WTC11 (cell line): ENCODE results near the gene ZBED5. TPM values are rescaled to one million over a fixed set of nuclear protein-coding genes. Genes with fewer than 3 reads are reported as not detected.
A peak's percentile ranks its signal among the peaks of the same experiment; 100 is the strongest.

ENCODE experiments used
- ATAC-seq: fragments of 200-7000 bp; cut with Tn5 transposase; 2 replicates; pipeline ENCODE4 v1.10.0; 2021; ENCODE audit warnings: mild to moderate bottlenecking, moderate library complexity
- CTCF ChIA-PET: fragments of 300-600 bp; sonication (Branson Sonifier 250); formaldehyde crosslinking; loops from one replicate; lab custom pipeline; 2021; ENCODE audit warnings: antibody characterized with exemption; lab: Charles Lee
- POLR2A ChIA-PET: fragments of 350-600 bp; sonication (Branson Sonifier 250); formaldehyde crosslinking; loops from one replicate; lab custom pipeline; 2021; ENCODE audit warnings: antibody characterized with exemption; lab: Charles Lee
- DNase-seq: peaks from one replicate; pipeline ENCODE4 v3.0.0; 2021; ENCODE audit warnings: low spot score
- H3K27ac Mint-ChIP-seq: 2 replicates; pipeline ENCODE4 v1.8.0; 2021; ENCODE audit warnings: mixed read lengths
- H3K27me3 Mint-ChIP-seq: 2 replicates; pipeline ENCODE4 v1.8.0; 2021; ENCODE audit warnings: low read depth, mild to moderate bottlenecking, moderate library complexity, mixed read lengths
- H3K36me3 Mint-ChIP-seq: 2 replicates; pipeline ENCODE4 v1.8.0; 2021; ENCODE audit warnings: mixed read lengths
- H3K4me1 Mint-ChIP-seq: 2 replicates; pipeline ENCODE4 v1.8.0; 2022; ENCODE audit warnings: mixed read lengths
- H3K4me3 Mint-ChIP-seq: 2 replicates; pipeline ENCODE4 v1.8.0; 2021; ENCODE audit warnings: mild to moderate bottlenecking, moderate library complexity, mixed read lengths
- H3K9me3 Mint-ChIP-seq: 2 replicates; pipeline ENCODE4 v1.8.0; 2021; ENCODE audit warnings: mixed read lengths
- CBFB ChIP-seq: sonication (generic); formaldehyde crosslinking; IDR thresholded peaks from 2 replicates; pipeline ENCODE4 v1.8.1; 2022; ENCODE audit warnings: mild to moderate bottlenecking, low read depth, missing genetic modification reagents
- ERG ChIP-seq: fragments of 250-450 bp; sonication (Bioruptor Pico); IDR thresholded peaks from 2 replicates; pipeline ENCODE4 v1.8.0; 2021; ENCODE audit warnings: mild to moderate bottlenecking
- ESRRA ChIP-seq: sonication (generic); formaldehyde crosslinking; IDR thresholded peaks from 2 replicates; pipeline ENCODE4 v1.8.1; 2022; ENCODE audit warnings: mild to moderate bottlenecking, missing genetic modification reagents, borderline replicate concordance
- FOXP4 ChIP-seq: sonication (generic); formaldehyde crosslinking; IDR thresholded peaks from 2 replicates; pipeline ENCODE4 v1.8.0; 2022; ENCODE audit warnings: mild to moderate bottlenecking, missing genetic modification reagents
- JUN ChIP-seq: sonication (generic); formaldehyde crosslinking; IDR thresholded peaks from 2 replicates; pipeline ENCODE4 v1.8.0; 2023; ENCODE audit warnings: mild to moderate bottlenecking, missing genetic modification reagents
- MYBL2 ChIP-seq: sonication (generic); formaldehyde crosslinking; IDR thresholded peaks from 2 replicates; pipeline ENCODE4 v1.8.1; 2023; ENCODE audit warnings: mild to moderate bottlenecking, moderate library complexity, missing genetic modification reagents
- PREB ChIP-seq: sonication (generic); formaldehyde crosslinking; IDR thresholded peaks from 2 replicates; pipeline ENCODE4 v1.8.1; 2022; ENCODE audit warnings: mild to moderate bottlenecking, missing genetic modification reagents, moderate library complexity, borderline replicate concordance
- PRRX2 ChIP-seq: fragments of 250-450 bp; sonication (Bioruptor Pico); IDR thresholded peaks from 2 replicates; pipeline ENCODE4 v1.8.0; 2021; ENCODE audit warnings: mild to moderate bottlenecking
- ZMAT4 ChIP-seq: fragments of 250-450 bp; sonication (Bioruptor Pico); IDR thresholded peaks from 2 replicates; pipeline ENCODE4 v1.9.0; 2021; ENCODE audit warnings: mild to moderate bottlenecking
- ZNF232 ChIP-seq: sonication (generic); formaldehyde crosslinking; IDR thresholded peaks from 2 replicates; pipeline ENCODE4 v1.8.0; 2022; ENCODE audit warnings: mild to moderate bottlenecking, missing genetic modification reagents
- ZNF671 ChIP-seq: fragments of 250-450 bp; sonication (Bioruptor Pico); IDR thresholded peaks from 2 replicates; pipeline ENCODE4 v1.8.0; 2021; ENCODE audit warnings: mild to moderate bottlenecking
- total RNA-seq: library from RNA; stranded (reverse); gene quantifications from 3 replicates; pipeline ENCODE4 v1.2.3, GENCODE V29; 2021
- TF ChIP-seq, protein P1 (sequence below): sonication (generic); formaldehyde crosslinking; IDR thresholded peaks from 2 replicates; pipeline ENCODE4 v1.8.0; 2022; ENCODE audit warnings: missing genetic modification reagents
- TF ChIP-seq, protein P2 (sequence below): sonication (generic); formaldehyde crosslinking; IDR thresholded peaks from 2 replicates; pipeline ENCODE4 v1.8.0; 2022; ENCODE audit warnings: mild to moderate bottlenecking, missing genetic modification reagents
- TF ChIP-seq, protein P3 (sequence below): sonication (generic); formaldehyde crosslinking; IDR thresholded peaks from 2 replicates; pipeline ENCODE4 v1.8.1; 2023; ENCODE audit warnings: mild to moderate bottlenecking, missing genetic modification reagents
- TF ChIP-seq, protein P4 (sequence below): fragments of 250-450 bp; sonication (Bioruptor Pico); conservative IDR thresholded peaks from 2 replicates; pipeline ENCODE4 v1.9.0; 2021; ENCODE audit warnings: mild to moderate bottlenecking
- TF ChIP-seq, protein P5 (sequence below): sonication (generic); formaldehyde crosslinking; IDR thresholded peaks from 2 replicates; pipeline ENCODE4 v1.8.1; 2022; ENCODE audit warnings: low read depth, mild to moderate bottlenecking, moderate library complexity, missing genetic modification reagents, borderline replicate concordance
- TF ChIP-seq, protein P6 (sequence below): fragments of 250-450 bp; sonication (Bioruptor Pico); IDR thresholded peaks from 2 replicates; pipeline ENCODE4 v2.1.2; 2022; ENCODE audit warnings: mild to moderate bottlenecking, moderate library complexity

Gene ZBED5
- total RNA-seq, 1 experiment from 2014 or later, result 48.7 TPM

- TF ChIP-seq, protein P1, sequence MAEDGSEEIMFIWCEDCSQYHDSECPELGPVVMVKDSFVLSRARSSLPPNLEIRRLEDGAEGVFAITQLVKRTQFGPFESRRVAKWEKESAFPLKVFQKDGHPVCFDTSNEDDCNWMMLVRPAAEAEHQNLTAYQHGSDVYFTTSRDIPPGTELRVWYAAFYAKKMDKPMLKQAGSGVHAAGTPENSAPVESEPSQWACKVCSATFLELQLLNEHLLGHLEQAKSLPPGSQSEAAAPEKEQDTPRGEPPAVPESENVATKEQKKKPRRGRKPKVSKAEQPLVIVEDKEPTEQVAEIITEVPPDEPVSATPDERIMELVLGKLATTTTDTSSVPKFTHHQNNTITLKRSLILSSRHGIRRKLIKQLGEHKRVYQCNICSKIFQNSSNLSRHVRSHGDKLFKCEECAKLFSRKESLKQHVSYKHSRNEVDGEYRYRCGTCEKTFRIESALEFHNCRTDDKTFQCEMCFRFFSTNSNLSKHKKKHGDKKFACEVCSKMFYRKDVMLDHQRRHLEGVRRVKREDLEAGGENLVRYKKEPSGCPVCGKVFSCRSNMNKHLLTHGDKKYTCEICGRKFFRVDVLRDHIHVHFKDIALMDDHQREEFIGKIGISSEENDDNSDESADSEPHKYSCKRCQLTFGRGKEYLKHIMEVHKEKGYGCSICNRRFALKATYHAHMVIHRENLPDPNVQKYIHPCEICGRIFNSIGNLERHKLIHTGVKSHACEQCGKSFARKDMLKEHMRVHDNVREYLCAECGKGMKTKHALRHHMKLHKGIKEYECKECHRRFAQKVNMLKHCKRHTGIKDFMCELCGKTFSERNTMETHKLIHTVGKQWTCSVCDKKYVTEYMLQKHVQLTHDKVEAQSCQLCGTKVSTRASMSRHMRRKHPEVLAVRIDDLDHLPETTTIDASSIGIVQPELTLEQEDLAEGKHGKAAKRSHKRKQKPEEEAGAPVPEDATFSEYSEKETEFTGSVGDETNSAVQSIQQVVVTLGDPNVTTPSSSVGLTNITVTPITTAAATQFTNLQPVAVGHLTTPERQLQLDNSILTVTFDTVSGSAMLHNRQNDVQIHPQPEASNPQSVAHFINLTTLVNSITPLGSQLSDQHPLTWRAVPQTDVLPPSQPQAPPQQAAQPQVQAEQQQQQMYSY (CRISPR knock-in tag), result peak; percentile 9; the same call in 1 of the 2 replicates
- no peak for TF ChIP-seq PREB (CRISPR knock-in tag)
- TF ChIP-seq, protein P2, sequence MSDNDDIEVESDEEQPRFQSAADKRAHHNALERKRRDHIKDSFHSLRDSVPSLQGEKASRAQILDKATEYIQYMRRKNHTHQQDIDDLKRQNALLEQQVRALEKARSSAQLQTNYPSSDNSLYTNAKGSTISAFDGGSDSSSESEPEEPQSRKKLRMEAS (CRISPR knock-in tag), result peak; percentile 88
Measured at GRCh38 chr11:10808553-10809372, 49.1 kb downstream of the ZBED5 start, which contains the start of gene EIF4G2 (continued).

GRCh38 chr11:10808235-10808552 is 49.7 kb downstream of the ZBED5 start:
- no peak for ATAC-seq
- Mint-ChIP-seq H3K4me1 (peaks cover 28% of the 10 kb centered on the region), H3K36me3 (peaks cover 48% of the 10 kb centered on the region)
- no peak for TF ChIP-seq CBFB (CRISPR knock-in tag)
- TF ChIP-seq, protein P3, sequence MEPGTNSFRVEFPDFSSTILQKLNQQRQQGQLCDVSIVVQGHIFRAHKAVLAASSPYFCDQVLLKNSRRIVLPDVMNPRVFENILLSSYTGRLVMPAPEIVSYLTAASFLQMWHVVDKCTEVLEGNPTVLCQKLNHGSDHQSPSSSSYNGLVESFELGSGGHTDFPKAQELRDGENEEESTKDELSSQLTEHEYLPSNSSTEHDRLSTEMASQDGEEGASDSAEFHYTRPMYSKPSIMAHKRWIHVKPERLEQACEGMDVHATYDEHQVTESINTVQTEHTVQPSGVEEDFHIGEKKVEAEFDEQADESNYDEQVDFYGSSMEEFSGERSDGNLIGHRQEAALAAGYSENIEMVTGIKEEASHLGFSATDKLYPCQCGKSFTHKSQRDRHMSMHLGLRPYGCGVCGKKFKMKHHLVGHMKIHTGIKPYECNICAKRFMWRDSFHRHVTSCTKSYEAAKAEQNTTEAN (CRISPR knock-in tag), result peak; percentile 77; the same call in 1 of the 2 replicates
- TF ChIP-seq MYBL2 (CRISPR knock-in tag), result 0 out of 2 replicates have a peak, but pooled peaks have one; percentile 39
- TF ChIP-seq ERG (CRISPR knock-in tag), result no peak
- no peak for TF ChIP-seq ZMAT4 (CRISPR knock-in tag)
- TF ChIP-seq, protein P4, sequence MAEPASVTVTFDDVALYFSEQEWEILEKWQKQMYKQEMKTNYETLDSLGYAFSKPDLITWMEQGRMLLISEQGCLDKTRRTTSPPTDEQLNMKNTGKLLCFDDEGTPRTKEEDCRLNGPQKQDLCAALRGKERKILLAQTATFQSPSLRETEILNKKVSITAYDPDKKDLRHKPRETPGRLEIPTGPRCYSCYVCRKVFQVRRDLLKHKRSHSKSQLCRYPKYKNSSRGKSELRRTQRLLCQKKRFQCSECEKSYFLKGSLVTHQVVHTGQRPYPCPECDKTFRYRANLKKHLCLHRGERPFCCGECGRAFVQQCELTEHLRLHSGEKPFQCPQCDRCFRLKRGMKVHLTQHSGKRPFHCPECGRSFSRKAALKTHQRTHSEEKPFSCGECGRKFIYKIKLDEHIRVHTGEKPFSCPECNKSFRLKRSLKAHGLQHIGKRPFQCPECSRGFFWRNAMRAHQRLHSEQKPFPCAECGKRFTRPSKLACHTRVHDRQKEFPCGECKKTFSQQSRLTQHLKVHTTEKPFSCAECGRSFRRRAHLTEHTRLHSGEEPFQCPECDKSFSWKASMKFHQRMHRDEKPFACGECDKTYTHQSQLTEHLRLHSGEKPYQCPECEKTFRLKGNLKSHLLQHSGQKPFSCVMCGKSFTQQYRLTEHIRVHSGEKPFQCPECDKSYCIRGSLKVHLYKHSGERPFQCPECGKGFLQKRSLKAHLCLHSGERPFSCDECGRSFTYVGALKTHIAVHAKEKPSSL (CRISPR knock-in tag), result no peak
- TF ChIP-seq, protein P5, sequence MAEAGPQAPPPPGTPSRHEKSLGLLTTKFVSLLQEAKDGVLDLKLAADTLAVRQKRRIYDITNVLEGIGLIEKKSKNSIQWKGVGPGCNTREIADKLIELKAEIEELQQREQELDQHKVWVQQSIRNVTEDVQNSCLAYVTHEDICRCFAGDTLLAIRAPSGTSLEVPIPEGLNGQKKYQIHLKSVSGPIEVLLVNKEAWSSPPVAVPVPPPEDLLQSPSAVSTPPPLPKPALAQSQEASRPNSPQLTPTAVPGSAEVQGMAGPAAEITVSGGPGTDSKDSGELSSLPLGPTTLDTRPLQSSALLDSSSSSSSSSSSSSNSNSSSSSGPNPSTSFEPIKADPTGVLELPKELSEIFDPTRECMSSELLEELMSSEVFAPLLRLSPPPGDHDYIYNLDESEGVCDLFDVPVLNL (CRISPR knock-in tag), result peak; percentile 76; the same call in 1 of the 2 replicates
- TF ChIP-seq ZNF232 (CRISPR knock-in tag), result no peak
- TF ChIP-seq ESRRA (CRISPR knock-in tag), result no peak
- no peak for TF ChIP-seq PRRX2 (CRISPR knock-in tag)
- peak; percentile 76; the same call in 1 of the 2 replicates for TF ChIP-seq JUN (CRISPR knock-in tag)
- TF ChIP-seq, protein P6, sequence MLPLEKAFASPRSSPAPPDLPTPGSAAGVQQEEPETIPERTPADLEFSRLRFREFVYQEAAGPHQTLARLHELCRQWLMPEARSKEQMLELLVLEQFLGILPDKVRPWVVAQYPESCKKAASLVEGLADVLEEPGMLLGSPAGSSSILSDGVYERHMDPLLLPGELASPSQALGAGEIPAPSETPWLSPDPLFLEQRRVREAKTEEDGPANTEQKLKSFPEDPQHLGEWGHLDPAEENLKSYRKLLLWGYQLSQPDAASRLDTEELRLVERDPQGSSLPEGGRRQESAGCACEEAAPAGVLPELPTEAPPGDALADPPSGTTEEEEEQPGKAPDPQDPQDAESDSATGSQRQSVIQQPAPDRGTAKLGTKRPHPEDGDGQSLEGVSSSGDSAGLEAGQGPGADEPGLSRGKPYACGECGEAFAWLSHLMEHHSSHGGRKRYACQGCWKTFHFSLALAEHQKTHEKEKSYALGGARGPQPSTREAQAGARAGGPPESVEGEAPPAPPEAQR (CRISPR knock-in tag), result no peak
- TF ChIP-seq FOXP4 (CRISPR knock-in tag), result peak; percentile 41; the same call in 1 of the 2 replicates
- 0 out of 2 replicates have a peak, but pooled peaks have one; percentile 14 for TF ChIP-seq ZNF671 (CRISPR knock-in tag)

More at GRCh38 chr11:10808235-10808552, 49.7 kb downstream of the ZBED5 start:
- CTCF ChIA-PET, result interaction anchor here (0.6 to 2.9 kb wide), 13 partner anchors 15 to 340 kb away, joined by 3 to 29 read pairs (median 7); partner anchors contain the start of gene ZBED5
- H3K4me3 Mint-ChIP-seq, result peak overlapping the region; percentile 90
- H3K9me3 Mint-ChIP-seq, result no peaks in the 10 kb centered on the region
- no peaks in the 10 kb centered on the region for H3K27me3 Mint-ChIP-seq
- POLR2A ChIA-PET, result interaction anchor here (1.0 to 7.1 kb wide), 21 partner anchors 8 to 267 kb away, joined by 3 to 130 read pairs (median 8); partner anchors contain the start of genes CTR9, RNF141 and ZBED5
- peak overlapping the region; percentile 98 for H3K27ac Mint-ChIP-seq
- no peak for DNase-seq
